BE2C (cell line): ENCODE data around the gene SRA1.

Experiments
- DNase-seq: peaks from one replicate; pipeline ENCODE4 v3.0.0-alpha.2; 2020
- H3K27me3 ChIP-seq: fragments of 250-450 bp; sonication (Bioruptor Pico); 2 replicates; pipeline ENCODE4 v1.5.1; 2020; ENCODE audit warnings: mild to moderate bottlenecking
- H3K36me3 ChIP-seq: fragments of 250-450 bp; sonication (Bioruptor Pico); 2 replicates; pipeline ENCODE4 v1.5.1; 2020; ENCODE audit warnings: mild to moderate bottlenecking
- H3K4me1 ChIP-seq: fragments of 250-450 bp; sonication (Bioruptor Pico); 2 replicates; pipeline ENCODE4 v1.5.1; 2020
- H3K4me3 ChIP-seq: 2 replicates; pipeline ENCODE4 v1.5.1; 2011; ENCODE audit warnings: low read depth, low read length
- H3K9me3 ChIP-seq: fragments of 250-450 bp; sonication (Bioruptor Pico); 2 replicates; pipeline ENCODE4 v1.5.1; 2020
- TF ChIP-seq, protein P1 (sequence below): IDR thresholded peaks from 2 replicates; pipeline ENCODE4 v1.5.1; 2012; ENCODE audit warnings: mild to moderate bottlenecking, low read depth, low read length

SRA1 gene

DNA sequence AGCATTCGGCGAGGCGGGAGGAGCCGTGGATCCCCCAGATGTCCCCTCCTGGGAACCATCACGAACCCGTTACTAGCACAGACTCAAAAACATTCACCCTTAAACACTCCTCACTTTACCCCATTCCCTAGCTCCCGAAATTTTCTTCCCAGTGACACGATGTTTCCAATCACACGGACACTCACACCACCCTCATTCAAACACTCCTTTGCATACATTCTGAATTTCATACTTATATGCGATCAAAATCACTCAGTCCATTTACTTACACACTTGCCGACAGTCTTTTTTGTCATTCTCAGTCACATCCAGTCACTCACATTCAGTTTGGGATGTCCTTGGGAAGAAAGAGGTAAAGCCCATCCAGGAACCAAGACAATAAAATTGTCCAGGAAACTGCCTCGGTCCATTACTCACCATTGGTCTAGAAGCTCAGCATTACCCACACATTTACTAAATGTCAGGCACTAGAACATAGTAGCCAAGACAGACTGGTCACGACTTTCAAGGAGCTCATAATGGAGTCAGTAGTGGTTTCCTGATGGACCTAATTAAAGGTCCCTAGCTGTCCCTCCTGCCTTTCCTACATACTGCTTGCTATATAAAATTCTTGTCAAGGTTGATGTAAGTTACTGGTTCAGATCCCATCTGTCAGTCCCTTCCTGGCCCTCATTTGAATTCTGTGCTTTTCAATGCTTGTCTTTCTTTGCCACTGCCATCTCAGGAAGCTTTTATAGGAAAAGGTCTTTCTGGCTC, 7.9 kb upstream of the SRA1 start:
- no peaks in the 10 kb centered on the region for H3K9me3 ChIP-seq
- no peak for DNase-seq
- peak overlapping the region; percentile 91 for H3K4me3 ChIP-seq
- H3K4me1 ChIP-seq: 0 out of 2 replicates have a peak, but pooled peaks cover 4% of the 10 kb centered on the region
- H3K27me3 ChIP-seq: no peaks in the 10 kb centered on the region
- H3K36me3 ChIP-seq: peaks cover 17% of the 10 kb centered on the region
- TF ChIP-seq, protein P1, sequence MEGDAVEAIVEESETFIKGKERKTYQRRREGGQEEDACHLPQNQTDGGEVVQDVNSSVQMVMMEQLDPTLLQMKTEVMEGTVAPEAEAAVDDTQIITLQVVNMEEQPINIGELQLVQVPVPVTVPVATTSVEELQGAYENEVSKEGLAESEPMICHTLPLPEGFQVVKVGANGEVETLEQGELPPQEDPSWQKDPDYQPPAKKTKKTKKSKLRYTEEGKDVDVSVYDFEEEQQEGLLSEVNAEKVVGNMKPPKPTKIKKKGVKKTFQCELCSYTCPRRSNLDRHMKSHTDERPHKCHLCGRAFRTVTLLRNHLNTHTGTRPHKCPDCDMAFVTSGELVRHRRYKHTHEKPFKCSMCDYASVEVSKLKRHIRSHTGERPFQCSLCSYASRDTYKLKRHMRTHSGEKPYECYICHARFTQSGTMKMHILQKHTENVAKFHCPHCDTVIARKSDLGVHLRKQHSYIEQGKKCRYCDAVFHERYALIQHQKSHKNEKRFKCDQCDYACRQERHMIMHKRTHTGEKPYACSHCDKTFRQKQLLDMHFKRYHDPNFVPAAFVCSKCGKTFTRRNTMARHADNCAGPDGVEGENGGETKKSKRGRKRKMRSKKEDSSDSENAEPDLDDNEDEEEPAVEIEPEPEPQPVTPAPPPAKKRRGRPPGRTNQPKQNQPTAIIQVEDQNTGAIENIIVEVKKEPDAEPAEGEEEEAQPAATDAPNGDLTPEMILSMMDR: no peak

DNA sequence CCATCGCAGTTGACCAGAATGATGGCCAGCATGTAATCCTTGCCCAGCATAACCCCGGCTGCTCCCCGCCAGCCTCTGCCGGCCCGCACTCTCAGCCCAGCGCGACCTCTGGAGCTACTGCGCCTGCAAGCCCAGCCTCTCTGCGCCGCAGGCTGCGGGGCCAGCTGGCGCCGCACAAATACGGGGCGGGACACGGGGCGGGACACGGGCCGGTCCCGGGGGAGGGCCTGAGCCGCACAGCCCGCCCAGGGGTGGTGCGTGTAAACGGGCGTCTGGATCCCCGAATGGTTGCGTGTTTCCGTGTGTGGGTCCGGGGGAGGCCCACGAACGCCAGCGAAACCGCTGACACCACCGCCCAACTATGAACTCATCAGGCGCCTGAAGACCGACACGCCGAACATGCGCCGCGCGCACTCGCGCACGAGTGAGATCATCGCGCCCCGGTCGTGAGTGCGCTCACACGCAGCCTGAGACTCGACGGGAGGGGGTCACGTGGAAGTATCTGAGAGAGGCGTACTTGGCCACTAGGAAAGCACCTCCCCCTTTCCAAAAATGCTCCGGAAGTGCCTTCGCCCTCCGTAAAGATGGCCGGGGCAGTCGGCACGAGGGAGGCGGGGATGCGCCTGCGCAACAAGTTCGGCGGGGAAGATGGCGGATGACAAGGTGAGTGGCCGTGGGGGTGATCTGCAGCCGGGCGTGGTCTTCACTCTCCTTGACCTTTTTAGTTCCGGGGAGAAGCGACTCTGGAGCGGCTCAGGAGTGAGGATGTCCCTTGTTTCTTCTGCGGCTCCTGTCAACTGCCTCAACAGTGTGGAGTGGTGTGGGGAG, 7.1 kb upstream of the SRA1 start, which contains the start of the genes APBB3 and SLC35A4:
Gene APBB3, minus strand, starts transcription at position 403 of the 828 bp plus-strand sequence. Its CDS starts 353 bp downstream, at position 50.
Gene SLC35A4, plus strand, starts transcription at position 633 of the 828 bp plus-strand sequence. CDS start 2,342 bp downstream, outside the sequence.
- TF ChIP-seq, protein P1: no peak
- H3K9me3 ChIP-seq: no peaks in the 10 kb centered on the region
- H3K4me3 ChIP-seq: peak within 1 kb of the TSS; percentile 91
- H3K27me3 ChIP-seq: no peaks in the 10 kb centered on the region
- H3K36me3 ChIP-seq: peaks cover 17% of the 10 kb centered on the region
- DNase-seq: peak; percentile 96
- H3K4me1 ChIP-seq: 0 out of 2 replicates have a peak, but pooled peaks cover 4% of the 10 kb centered on the region

DNA sequence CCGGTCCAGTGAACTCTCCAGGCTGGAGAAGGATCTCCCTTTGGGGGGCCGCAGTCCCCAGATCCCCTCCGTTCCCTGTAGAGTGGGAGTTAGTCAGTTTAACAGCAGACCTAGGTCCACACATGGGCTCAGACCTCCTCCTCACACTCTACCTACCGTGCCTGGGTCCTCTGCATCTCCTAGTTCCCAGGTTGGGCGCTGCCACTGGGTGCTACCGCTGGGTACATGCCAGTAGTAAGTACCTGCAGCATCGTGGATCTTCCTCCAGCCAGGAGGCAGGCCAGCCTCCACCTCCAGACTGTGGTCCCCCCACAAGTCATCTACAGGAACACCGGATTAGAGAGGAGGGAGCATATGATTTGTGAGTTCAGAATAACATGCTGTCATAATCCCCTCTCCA, 6.3 kb upstream of the SRA1 start:
- Histone ChIP-seq H3K36me3 (peaks cover 17% of the 10 kb centered on the region), H3K4me3 (peak overlapping the region; percentile 91), H3K27me3 (no peaks in the 10 kb centered on the region), H3K4me1 (0 out of 2 replicates have a peak, but pooled peaks cover 4% of the 10 kb centered on the region), H3K9me3 (no peaks in the 10 kb centered on the region)
- TF ChIP-seq, protein P1: no peak
- DNase-seq: no peak

DNA sequence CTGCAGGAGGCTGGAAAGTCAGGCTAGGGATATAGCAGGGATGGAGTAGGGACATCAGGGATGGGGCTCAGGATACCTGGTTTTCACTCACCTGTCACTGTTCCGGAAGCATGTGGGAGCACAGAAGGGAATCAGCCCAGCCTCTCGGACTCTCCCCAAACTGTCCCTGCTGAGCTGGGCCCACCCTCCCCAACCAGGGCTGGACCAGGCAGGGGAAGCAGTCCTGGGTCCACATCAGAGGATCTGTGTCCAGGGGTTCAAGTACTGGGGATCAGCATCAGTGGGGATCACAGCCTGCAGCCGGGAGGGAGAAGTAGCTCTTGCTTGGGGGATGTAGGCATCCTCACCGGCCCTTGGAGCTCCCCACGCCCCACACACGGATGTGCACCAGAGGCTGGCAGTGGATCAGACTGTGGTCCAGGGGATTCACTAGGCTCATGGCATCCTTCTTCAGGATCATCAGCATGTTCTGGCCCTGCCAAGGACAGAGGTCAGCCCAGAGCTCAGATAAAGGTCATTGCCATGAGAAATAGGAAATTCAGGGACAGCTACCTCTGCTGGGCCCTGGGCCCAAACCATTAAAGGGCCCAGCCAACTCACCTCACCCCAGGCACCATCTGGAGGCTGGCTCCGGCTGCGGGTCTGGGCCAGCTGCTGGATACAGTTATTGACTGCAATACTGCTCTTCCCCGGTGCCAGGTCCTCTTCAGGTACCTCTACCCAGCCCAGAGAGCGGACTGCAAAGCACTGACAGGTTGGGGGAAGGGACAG, 4.7 kb upstream of the SRA1 start:
- Histone ChIP-seq H3K36me3 (peaks cover 7% of the 10 kb centered on the region), H3K27me3 (no peaks in the 10 kb centered on the region), H3K9me3 (no peaks in the 10 kb centered on the region), H3K4me1 (peaks cover 7% of the 10 kb centered on the region; the same call in 1 of the 2 replicates), H3K4me3 (no peak overlapping the region)
- TF ChIP-seq, protein P1: no peak
- DNase-seq: no peak

DNA sequence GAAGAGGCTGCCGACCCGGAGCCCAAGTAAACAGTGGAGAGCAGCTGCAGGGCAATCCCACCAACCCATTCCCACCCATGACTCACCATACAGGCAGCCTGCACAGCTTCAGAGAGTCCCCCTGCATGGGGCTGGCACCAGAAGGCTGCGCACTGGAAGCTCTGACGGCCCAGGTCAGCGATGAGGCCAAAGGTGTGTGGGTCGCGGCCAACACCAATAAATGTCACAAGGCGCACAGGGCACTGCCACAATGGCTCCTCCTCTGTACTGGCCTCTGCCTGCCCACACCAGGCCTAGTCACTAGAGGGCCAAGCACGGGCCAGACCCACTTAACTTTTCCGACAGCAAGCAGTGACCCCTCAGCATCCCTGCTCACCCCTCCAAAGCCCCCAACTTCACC, 3.0 kb upstream of the SRA1 start:
- no peak for DNase-seq
- peaks cover 15% of the 10 kb centered on the region; the same call in 1 of the 2 replicates for H3K4me1 ChIP-seq
- TF ChIP-seq, protein P1: no peak
- no peaks in the 10 kb centered on the region; the same call in 1 of the 2 replicates for H3K36me3 ChIP-seq
- H3K4me3 ChIP-seq: no peak overlapping the region
- H3K9me3 ChIP-seq: no peaks in the 10 kb centered on the region
- no peaks in the 10 kb centered on the region for H3K27me3 ChIP-seq
